IPS-20b (cell line): ENCODE measurements around the gene AJUBA.
A peak's percentile ranks its signal among the peaks of the same experiment; 100 is the strongest.

ENCODE experiments used
- H3K27ac ChIP-seq: one replicate; pipeline ENCODE4 v1.5.1; 2013; ENCODE audit warnings: low read length
- H3K27me3 ChIP-seq: 2 replicates; pipeline ENCODE4 v1.6.1; 2013; ENCODE audit warnings: mild to moderate bottlenecking, low read length, inconsistent platforms; ENCODE audit not compliant: insufficient read depth
- H3K36me3 ChIP-seq: 2 replicates; pipeline ENCODE4 v1.6.1; 2013; ENCODE audit warnings: low read depth, mild to moderate bottlenecking, inconsistent platforms, low read length, moderate library complexity; ENCODE audit not compliant: insufficient read depth
- H3K4me1 ChIP-seq: 2 replicates; pipeline ENCODE4 v1.6.1; 2013; ENCODE audit warnings: mild to moderate bottlenecking, control low read depth, inconsistent platforms, low read length, moderate library complexity; ENCODE audit not compliant: insufficient read depth
- H3K4me3 ChIP-seq: 2 replicates; pipeline ENCODE4 v1.5.1; 2013; ENCODE audit warnings: mild to moderate bottlenecking, low read length, inconsistent platforms
- H3K9ac ChIP-seq: 2 replicates; pipeline ENCODE4 v1.6.1; 2013; ENCODE audit warnings: low read depth, mild to moderate bottlenecking, inconsistent platforms, low read length, moderate library complexity
- H3K9me3 ChIP-seq: 2 replicates; pipeline ENCODE4 v1.6.1; 2013; ENCODE audit warnings: mild to moderate bottlenecking, low read depth, low read length, inconsistent platforms; ENCODE audit not compliant: insufficient read depth

AJUBA gene

GRCh38 chr14:22991852-22992251, 9.5 kb upstream of the AJUBA start:
- Histone ChIP-seq H3K9ac (no peak overlapping the region), H3K4me3 (no peak overlapping the region), H3K9me3 (no peaks in the 10 kb centered on the region), H3K27ac (no peak overlapping the region), H3K27me3 (no peaks in the 10 kb centered on the region), H3K36me3 (no peaks in the 10 kb centered on the region), H3K4me1 (0 out of 2 replicates have a peak, but pooled peaks cover 5% of the 10 kb centered on the region)

GRCh38 chr14:22987291-22987690, 4.9 kb upstream of the AJUBA start:
- Histone ChIP-seq H3K4me1 (peaks cover 3% of the 10 kb centered on the region; the same call in 1 of the 2 replicates), H3K9ac (no peak overlapping the region), H3K36me3 (no peaks in the 10 kb centered on the region), H3K27me3 (peaks cover 4% of the 10 kb centered on the region; the same call in 1 of the 2 replicates), H3K4me3 (no peak overlapping the region), H3K27ac (no peak overlapping the region), H3K9me3 (no peaks in the 10 kb centered on the region)

DNA sequence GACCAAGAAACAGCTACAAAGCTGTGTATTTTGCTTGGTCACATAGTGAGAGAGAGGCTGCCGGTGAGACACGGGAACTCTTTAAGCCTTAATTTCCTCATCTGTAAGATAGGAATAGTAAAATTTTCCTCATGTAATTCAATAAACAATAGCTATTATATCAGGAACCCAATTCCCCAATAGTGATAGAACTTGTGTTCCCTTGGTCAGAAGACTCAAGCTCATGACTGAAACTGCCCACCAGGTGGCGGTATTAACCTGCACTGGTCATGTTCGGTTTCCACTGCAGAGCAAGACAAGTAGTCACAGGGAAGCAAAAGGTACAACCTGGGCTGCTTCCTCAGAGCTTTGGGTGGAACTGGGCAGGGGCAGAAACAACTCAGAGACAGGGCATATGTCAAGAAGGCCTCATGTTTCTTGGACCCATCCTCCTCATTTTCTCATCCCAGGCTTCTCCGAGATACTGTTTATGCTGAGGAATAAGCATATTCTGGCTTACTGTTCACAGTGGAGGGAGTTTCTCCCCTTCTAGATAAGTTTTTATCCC, 4.2 kb upstream of the AJUBA start:
- Histone ChIP-seq H3K27me3 (peaks cover 8% of the 10 kb centered on the region; the same call in 1 of the 2 replicates), H3K9ac (no peak overlapping the region), H3K27ac (no peak overlapping the region), H3K9me3 (no peaks in the 10 kb centered on the region), H3K36me3 (no peaks in the 10 kb centered on the region), H3K4me3 (no peak overlapping the region), H3K4me1 (peaks cover 3% of the 10 kb centered on the region; the same call in 1 of the 2 replicates)

DNA sequence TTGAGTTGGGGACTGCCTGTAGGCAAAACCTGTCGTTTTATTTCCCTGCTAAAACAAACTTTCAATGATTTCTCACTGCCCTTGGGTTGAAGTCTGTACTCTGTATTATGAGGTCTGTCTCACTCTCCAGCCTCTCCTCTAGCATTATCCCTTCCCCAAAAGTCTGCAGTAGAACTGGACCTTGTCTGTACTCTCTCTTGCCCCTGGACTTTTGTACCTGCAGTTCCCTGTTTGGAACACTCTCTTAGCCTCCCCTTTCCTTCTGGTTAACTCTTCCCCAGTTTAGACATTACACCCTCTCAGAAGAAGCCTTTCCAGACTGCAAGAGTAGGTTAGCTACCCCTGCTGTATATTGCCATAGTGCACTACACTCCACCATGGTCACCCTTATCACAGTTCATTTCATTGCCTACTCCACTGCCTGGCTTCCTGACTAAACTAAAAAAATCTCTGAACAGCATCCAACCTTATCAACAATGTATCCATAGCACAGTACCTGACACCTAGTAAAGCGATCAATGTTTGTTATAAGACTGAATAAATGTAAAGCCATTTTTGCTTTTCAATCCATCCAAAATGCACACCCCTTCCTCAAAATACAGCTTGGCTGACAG, 3.6 kb upstream of the AJUBA start:
- Histone ChIP-seq H3K9me3 (no peaks in the 10 kb centered on the region), H3K4me1 (peaks cover 3% of the 10 kb centered on the region; the same call in 1 of the 2 replicates), H3K27ac (no peak overlapping the region), H3K4me3 (no peak overlapping the region), H3K9ac (no peak overlapping the region), H3K36me3 (no peaks in the 10 kb centered on the region), H3K27me3 (peaks cover 14% of the 10 kb centered on the region)

DNA sequence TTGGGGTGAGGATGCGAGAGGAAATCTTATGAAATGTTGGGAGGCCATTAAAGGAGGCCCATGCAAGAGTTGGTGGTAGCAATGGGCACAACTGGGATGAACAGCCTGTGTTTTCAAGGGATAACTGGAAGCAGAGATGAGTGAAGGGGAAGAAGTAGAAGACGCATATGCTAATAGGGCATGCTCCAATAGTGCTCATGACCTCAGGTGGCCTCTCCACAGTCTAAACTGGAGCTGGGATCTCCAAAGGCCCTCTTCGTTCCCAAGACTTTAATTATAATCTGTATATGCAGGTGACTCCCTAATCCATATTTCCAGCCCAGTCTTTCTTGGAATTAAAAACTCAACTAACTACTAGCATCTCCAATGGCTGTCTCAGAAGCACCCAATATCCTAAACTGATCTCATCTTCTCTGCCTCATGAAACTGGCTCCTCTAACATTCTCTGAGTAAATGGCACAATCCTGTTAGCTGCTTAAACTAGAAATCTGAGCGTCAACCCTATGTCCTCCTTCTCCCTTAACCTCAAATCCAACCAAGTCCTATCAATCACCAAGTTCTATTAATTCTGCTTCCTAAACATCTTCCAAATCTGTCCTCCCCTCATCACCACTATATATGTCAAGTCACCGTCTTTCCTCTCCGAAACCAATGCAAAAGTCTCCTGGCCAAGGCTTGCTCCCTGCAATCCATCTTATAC, 2.8 kb upstream of the AJUBA start:
- Histone ChIP-seq H3K4me1 (peaks cover 5% of the 10 kb centered on the region; the same call in 1 of the 2 replicates), H3K9ac (no peak overlapping the region), H3K4me3 (no peak overlapping the region), H3K9me3 (no peaks in the 10 kb centered on the region), H3K27ac (no peak overlapping the region), H3K36me3 (no peaks in the 10 kb centered on the region; the same call in 1 of the 2 replicates), H3K27me3 (peaks cover 19% of the 10 kb centered on the region)

DNA sequence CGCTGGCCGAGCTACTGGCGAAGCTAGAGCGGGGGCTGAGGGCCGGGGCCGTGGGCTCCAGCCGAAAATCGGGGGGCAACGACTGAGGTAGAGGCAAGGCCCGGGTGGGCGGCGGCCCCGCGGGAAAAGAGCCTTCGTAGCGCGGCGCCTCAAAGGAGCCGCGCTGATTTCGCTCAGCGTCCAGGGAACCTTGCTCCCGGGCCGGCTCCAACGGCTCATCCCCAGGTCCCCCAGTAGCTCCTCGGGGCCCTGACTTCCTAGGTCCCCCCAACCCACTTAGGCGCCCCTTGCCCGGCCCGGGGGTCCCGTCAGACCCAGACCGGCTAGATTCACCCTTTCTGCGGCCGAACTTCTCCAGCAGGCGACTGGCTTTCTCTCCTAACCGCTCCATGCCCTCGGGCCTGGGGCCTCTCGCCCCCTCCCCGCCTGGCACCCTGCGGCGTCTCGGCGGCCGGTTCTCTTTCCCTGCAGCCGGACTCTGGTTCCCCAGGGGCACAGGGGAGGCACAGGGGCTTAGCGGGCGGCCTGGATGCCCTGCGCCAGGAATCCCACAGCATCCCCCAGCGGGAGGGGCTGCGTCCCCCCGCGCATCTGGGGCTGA, 375 bp downstream of the AJUBA start:
- H3K36me3 ChIP-seq = peaks cover 15% of the 10 kb centered on the region
- peaks cover 26% of the 10 kb centered on the region for H3K27me3 ChIP-seq
- H3K4me3 ChIP-seq = peak overlapping the region; percentile 85
- no peak overlapping the region for H3K27ac ChIP-seq
- peak overlapping the region; percentile 86 for H3K9ac ChIP-seq
- peaks cover 31% of the 10 kb centered on the region for H3K4me1 ChIP-seq
- H3K9me3 ChIP-seq = no peaks in the 10 kb centered on the region

DNA sequence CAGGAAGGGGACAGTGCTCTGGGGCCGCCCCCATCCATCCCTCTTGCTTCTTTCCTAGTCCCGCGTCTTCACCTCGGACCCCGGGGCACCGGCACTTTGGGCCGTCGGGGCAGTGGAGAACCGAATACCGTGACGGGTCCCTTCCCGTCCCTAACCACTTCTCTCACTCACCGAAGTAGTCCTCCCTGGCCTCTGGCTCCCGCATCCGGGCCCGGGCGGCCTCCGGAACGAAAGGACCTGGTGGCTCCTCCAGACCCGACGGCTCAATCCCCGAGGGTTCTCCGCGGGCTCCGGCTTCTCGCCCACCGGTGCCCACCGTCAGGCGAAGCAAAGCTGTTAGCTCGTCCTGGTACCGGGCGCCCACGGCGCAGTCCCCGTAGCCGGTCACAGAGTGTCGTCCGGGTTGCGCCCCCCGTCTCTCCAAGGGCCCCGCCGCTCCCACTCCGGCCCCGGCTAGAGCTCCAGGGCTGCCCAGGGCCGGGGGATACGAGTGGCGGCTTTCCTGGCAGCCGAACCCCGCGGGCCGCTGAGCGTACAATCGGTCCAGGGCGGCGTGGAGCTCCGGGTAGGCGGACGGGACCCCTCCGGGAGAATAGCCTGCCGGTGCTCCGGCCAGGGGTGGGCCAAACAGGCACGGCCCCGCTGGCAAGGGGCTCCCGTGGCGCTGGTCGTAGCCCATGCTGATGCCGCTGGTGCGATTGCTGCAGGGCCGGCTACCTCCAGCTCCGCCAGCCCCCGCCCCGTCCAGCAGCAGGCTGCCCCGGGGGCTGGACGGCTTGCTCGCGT, 1.1 kb downstream of the AJUBA start:
- H3K9me3 ChIP-seq = no peaks in the 10 kb centered on the region
- H3K27ac ChIP-seq = no peak overlapping the region
- H3K9ac ChIP-seq = peak overlapping the region; percentile 86
- peak overlapping the region; percentile 85 for H3K4me3 ChIP-seq
- peaks cover 22% of the 10 kb centered on the region for H3K36me3 ChIP-seq
- peaks cover 38% of the 10 kb centered on the region for H3K4me1 ChIP-seq
- peaks cover 26% of the 10 kb centered on the region for H3K27me3 ChIP-seq

GRCh38 chr14:22980672-22981089, 1.7 kb downstream of the AJUBA start:
- peak overlapping the region; percentile 86 for H3K4me3 ChIP-seq
- H3K36me3 ChIP-seq = peaks cover 27% of the 10 kb centered on the region
- peaks cover 39% of the 10 kb centered on the region for H3K4me1 ChIP-seq
- H3K27ac ChIP-seq = no peak overlapping the region
- H3K9me3 ChIP-seq = no peaks in the 10 kb centered on the region
- peak overlapping the region; percentile 86 for H3K9ac ChIP-seq
- peaks cover 26% of the 10 kb centered on the region for H3K27me3 ChIP-seq

GRCh38 chr14:22979748-22980392, 2.5 kb downstream of the AJUBA start:
- H3K4me1 ChIP-seq = peaks cover 39% of the 10 kb centered on the region
- no peaks in the 10 kb centered on the region for H3K9me3 ChIP-seq
- H3K4me3 ChIP-seq = peak overlapping the region; percentile 86
- peaks cover 33% of the 10 kb centered on the region for H3K36me3 ChIP-seq
- peak overlapping the region; percentile 72; the same call in 1 of the 2 replicates for H3K9ac ChIP-seq
- H3K27ac ChIP-seq = no peak overlapping the region
- H3K27me3 ChIP-seq = peaks cover 26% of the 10 kb centered on the region

GRCh38 chr14:22978981-22979671, 3.2 kb downstream of the AJUBA start:
- Histone ChIP-seq H3K27me3 (peaks cover 26% of the 10 kb centered on the region), H3K27ac (no peak overlapping the region), H3K4me1 (peaks cover 39% of the 10 kb centered on the region), H3K9ac (peak overlapping the region; percentile 72; the same call in 1 of the 2 replicates), H3K4me3 (peak overlapping the region; percentile 86; the same call in 1 of the 2 replicates), H3K9me3 (no peaks in the 10 kb centered on the region), H3K36me3 (peaks cover 40% of the 10 kb centered on the region)
